GM18858 (cell line): ENCODE measurements around the gene ATN1.

Source experiments
- ATAC-seq: cut with Tn5 transposase; IDR thresholded peaks from one replicate; pipeline ENCODE4 v1.9.1; 2021; ENCODE audit not compliant: unreplicated experiment

ATN1 gene

GRCh38 chr12:6968426-6968825 lies 40.7 kb downstream of the ATN1 start:
- no peak for ATAC-seq

- no peak for ATAC-seq
These were observed 42.4 kb downstream of the ATN1 start for GRCh38 chr12:6970096-6970527.

- ATAC-seq: no peak
These were observed 46.4 kb downstream of the ATN1 start for GRCh38 chr12:6974180-6974579.

- no peak for ATAC-seq
These were observed 47.7 kb downstream of the ATN1 start for GRCh38 chr12:6975297-6976032.

GRCh38 chr12:6977653-6978052 lies 49.9 kb downstream of the ATN1 start:
- no peak for ATAC-seq

GRCh38 chr12:6978188-6978587 lies 50.4 kb downstream of the ATN1 start:
- no peak for ATAC-seq

- ATAC-seq: no peak
These were observed 50.9 kb downstream of the ATN1 start for GRCh38 chr12:6978611-6979011.

GRCh38 chr12:6979021-6979420 lies 51.3 kb downstream of the ATN1 start:
- no peak for ATAC-seq

GRCh38 chr12:6979453-6979852 lies 51.7 kb downstream of the ATN1 start:
- ATAC-seq: no peak

- no peak for ATAC-seq
These were observed 52.3 kb downstream of the ATN1 start for GRCh38 chr12:6980075-6980474.

- no peak for ATAC-seq
These were observed 53.0 kb downstream of the ATN1 start for GRCh38 chr12:6980740-6981139.

GRCh38 chr12:6981152-6982052 lies 53.6 kb downstream of the ATN1 start:
- ATAC-seq: no peak

- ATAC-seq: no peak
These were observed 54.8 kb downstream of the ATN1 start for GRCh38 chr12:6982532-6982931.

- ATAC-seq: no peak
These were observed 60.3 kb downstream of the ATN1 start for GRCh38 chr12:6987956-6988553.
